ENCODE measurements around the gene DPP7. TPM values are rescaled to one million over a fixed set of nuclear protein-coding genes. Genes with fewer than 3 reads are reported as not detected.

The DPP7 gene
- total RNA-seq, 4 donors from 2014 or later = 41.1 to 109 (median 62.4) TPM

- H3K27ac ChIP-seq = no peak overlapping the region
- intact Hi-C loops (cut with DNase I) = loop anchor here (5.0 kb wide), 1 partner anchor 110 kb away; the partner anchor contains the start of genes CYSRT1 and RNF224
These were observed 2.8 kb upstream of the DPP7 start for GRCh38 chr9:137117269-137117731.

GRCh38 chr9:137116728-137117127 lies 2.2 kb upstream of the DPP7 start:
- intact Hi-C loops (cut with DNase I) = loop anchor here (5.0 kb wide), 1 partner anchor 111 kb away; the partner anchor contains the start of genes CYSRT1 and RNF224
- H3K9me3 ChIP-seq = no peaks in the 10 kb centered on the region
- no peak overlapping the region for H3K27ac ChIP-seq
- peaks cover 2 to 17% (median 4%) of the 10 kb centered on the region in 3 donors for H3K36me3 ChIP-seq
- H3K27me3 ChIP-seq = peaks cover 0 to 17% (median 0%) of the 10 kb centered on the region in 4 donors
- no peak overlapping the region for H3K4me3 ChIP-seq
- DNase-seq = no peak
- TF ChIP-seq, protein P1, sequence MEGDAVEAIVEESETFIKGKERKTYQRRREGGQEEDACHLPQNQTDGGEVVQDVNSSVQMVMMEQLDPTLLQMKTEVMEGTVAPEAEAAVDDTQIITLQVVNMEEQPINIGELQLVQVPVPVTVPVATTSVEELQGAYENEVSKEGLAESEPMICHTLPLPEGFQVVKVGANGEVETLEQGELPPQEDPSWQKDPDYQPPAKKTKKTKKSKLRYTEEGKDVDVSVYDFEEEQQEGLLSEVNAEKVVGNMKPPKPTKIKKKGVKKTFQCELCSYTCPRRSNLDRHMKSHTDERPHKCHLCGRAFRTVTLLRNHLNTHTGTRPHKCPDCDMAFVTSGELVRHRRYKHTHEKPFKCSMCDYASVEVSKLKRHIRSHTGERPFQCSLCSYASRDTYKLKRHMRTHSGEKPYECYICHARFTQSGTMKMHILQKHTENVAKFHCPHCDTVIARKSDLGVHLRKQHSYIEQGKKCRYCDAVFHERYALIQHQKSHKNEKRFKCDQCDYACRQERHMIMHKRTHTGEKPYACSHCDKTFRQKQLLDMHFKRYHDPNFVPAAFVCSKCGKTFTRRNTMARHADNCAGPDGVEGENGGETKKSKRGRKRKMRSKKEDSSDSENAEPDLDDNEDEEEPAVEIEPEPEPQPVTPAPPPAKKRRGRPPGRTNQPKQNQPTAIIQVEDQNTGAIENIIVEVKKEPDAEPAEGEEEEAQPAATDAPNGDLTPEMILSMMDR (IDR thresholded peaks at IDR 0.05) = no peak
- no peak for TF ChIP-seq POLR2A (IDR thresholded peaks at IDR 0.05)
- peaks cover 14 to 22% (median 15%) of the 10 kb centered on the region in 3 donors for H3K4me1 ChIP-seq
- WGBS, 2 donors = 62 to 72% methylated on average over 17 of the region's 17 CpGs

More at GRCh38 chr9:137117269-137117731, 2.8 kb upstream of the DPP7 start:
- Histone ChIP-seq H3K36me3 (peaks cover 0 to 12% (median 4%) of the 10 kb centered on the region in 3 donors), H3K4me3 (no peak overlapping the region), H3K9me3 (no peaks in the 10 kb centered on the region), H3K4me1 (peaks cover 14 to 24% (median 15%) of the 10 kb centered on the region in 3 donors), H3K27me3 (peaks cover 0 to 17% (median 0%) of the 10 kb centered on the region in 4 donors)
- no peak for DNase-seq
- TF ChIP-seq, protein P1 (IDR thresholded peaks at IDR 0.05) = no peak
- 76 to 78% methylated on average over 7 to 15 of the region's 15 CpGs for WGBS, 2 donors

DNA sequence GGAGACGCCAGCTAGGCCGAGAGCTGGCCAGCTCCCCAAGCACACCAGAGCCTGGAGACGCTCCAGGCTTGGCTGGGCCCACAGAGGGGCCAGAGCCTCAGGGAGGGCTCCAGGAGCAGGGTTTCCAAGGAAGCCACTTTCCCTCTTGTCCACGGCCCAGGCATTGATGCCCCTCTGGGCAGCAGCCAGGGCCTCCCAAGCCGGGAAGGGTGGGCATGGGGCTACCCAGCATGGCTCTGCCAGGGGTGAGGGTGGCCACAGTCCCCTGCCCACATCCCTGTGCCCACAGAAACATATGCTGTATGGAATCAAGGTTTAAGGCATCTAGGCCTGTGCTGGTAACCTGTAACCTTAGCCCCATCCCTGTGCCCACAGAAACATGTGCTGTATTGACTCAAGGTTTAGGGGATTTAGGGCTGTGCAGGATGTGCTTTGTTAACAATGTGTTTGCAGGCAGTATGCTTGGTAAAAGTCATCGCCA lies 1.5 kb upstream of the DPP7 start:
- 40% methylated on average over 1 of the region's 6 CpGs; no CpG with 5 or more reads in 1 of the 2 donors for WGBS, 2 donors
- H3K27me3 ChIP-seq = peaks cover 0 to 17% (median 0%) of the 10 kb centered on the region in 4 donors
- TF ChIP-seq, protein P1 (IDR thresholded peaks at IDR 0.05) = no peak
- TF ChIP-seq POLR2A (IDR thresholded peaks at IDR 0.05) = no peak
- H3K4me1 ChIP-seq = peaks cover 14 to 20% (median 15%) of the 10 kb centered on the region in 3 donors
- intact Hi-C loops (cut with DNase I) = loop anchor here (5.0 kb wide), 1 partner anchor 111 kb away; the partner anchor contains the start of genes CYSRT1 and RNF224
- peaks cover 4 to 24% (median 4%) of the 10 kb centered on the region in 3 donors for H3K36me3 ChIP-seq
- no peak overlapping the region for H3K27ac ChIP-seq
- DNase-seq = no peak
- H3K4me3 ChIP-seq = no peak overlapping the region
- no peaks in the 10 kb centered on the region for H3K9me3 ChIP-seq

- TF ChIP-seq POLR2A (IDR thresholded peaks at IDR 0.05) = no peak
- TF ChIP-seq, protein P1 (IDR thresholded peaks at IDR 0.05) = no peak
- intact Hi-C loops (cut with DNase I) = loop anchor here (5.0 kb wide), 1 partner anchor 112 kb away; the partner anchor contains the start of genes CYSRT1 and RNF224
- 70 to 73% methylated on average over 2 to 9 of the region's 21 CpGs for WGBS, 2 donors
- no peak for DNase-seq
- Histone ChIP-seq H3K9me3 (no peaks in the 10 kb centered on the region), H3K36me3 (peaks cover 4 to 30% (median 4%) of the 10 kb centered on the region in 3 donors), H3K27me3 (peaks cover 0 to 17% (median 0%) of the 10 kb centered on the region in 4 donors), H3K27ac (no peak overlapping the region), H3K4me3 (peak overlapping the region in 3 of 4 donors; percentile 57 to 94 (median 88)), H3K4me1 (peaks cover 14 to 20% (median 15%) of the 10 kb centered on the region in 3 donors)
These were observed 977 bp upstream of the DPP7 start for GRCh38 chr9:137115394-137116026.

DNA sequence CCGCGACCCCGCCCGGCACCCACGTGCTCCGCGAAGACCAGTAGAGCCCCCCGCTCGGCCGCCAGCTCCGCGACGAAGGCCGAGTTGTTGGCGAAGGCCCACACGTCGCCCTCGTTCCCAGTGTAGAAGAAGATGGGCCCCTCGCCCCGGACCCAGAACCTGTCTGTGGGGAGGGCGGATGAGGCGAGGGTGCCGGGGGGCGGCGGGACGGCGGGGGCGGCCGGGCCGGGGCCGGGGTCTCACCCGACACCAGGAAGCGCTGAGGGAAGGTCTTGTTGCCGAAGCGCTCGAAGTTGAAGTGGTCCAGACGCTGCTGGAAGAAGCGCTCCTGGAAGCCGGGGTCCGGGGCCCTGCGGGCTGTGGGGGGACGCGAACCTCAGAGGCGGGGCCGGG lies 317 bp downstream of the DPP7 start:
- intact Hi-C loops (cut with DNase I) = no loop called here
- no CpG with 5 or more reads among the region's 45 CpGs for WGBS, 2 donors
- Histone ChIP-seq H3K27me3 (peaks cover 0 to 17% (median 0%) of the 10 kb centered on the region in 4 donors), H3K4me1 (peaks cover 14 to 20% (median 15%) of the 10 kb centered on the region in 3 donors), H3K4me3 (peak overlapping the region; percentile 57 to 94 (median 73)), H3K36me3 (peaks cover 9 to 43% (median 9%) of the 10 kb centered on the region in 3 donors), H3K9me3 (no peaks in the 10 kb centered on the region), H3K27ac (peak overlapping the region; percentile 44 to 76 (median 52))
- TF ChIP-seq, protein P1 (IDR thresholded peaks at IDR 0.05) = no peak
- no peak for TF ChIP-seq POLR2A (IDR thresholded peaks at IDR 0.05)
- DNase-seq = no peak
